Skeletal muscle tissue (tissue), 1 donor: ENCODE data around the gene B4GALNT4. TPM values are rescaled to one million over a fixed set of nuclear protein-coding genes. Genes with fewer than 3 reads are reported as not detected.

Experiments
- total RNA-seq: library from RNA; depleted of rRNA; stranded (reverse); fragments of >200 nt; gene quantifications from one replicate; pipeline ENCODE4 v1.2.3, GENCODE V29; 2014

The B4GALNT4 gene
- total RNA-seq, 1 donor from 2014 or later = 5.2 TPM

Other genes with a start within 250 kb of the B4GALNT4 start
- gene SCGB1C1, start 176.4 kb upstream of the B4GALNT4 start, total RNA-seq = not detected
- 8.9 TPM for gene BET1L, start 162.1 kb upstream of the B4GALNT4 start, total RNA-seq
- gene RIC8A, start 161.8 kb upstream of the B4GALNT4 start, total RNA-seq = 87.7 TPM
- 14.6 TPM for gene SIRT3, start 133.2 kb upstream of the B4GALNT4 start, total RNA-seq
- gene PSMD13, start 132.5 kb upstream of the B4GALNT4 start, total RNA-seq = 104 TPM
- gene NLRP6, start 91.1 kb upstream of the B4GALNT4 start, total RNA-seq = not detected
- 2.6 TPM for gene PGGHG, start 80.4 kb upstream of the B4GALNT4 start, total RNA-seq
- not detected for gene IFITM5, start 70.0 kb upstream of the B4GALNT4 start, total RNA-seq
- 6.3 TPM for gene IFITM2, start 61.7 kb upstream of the B4GALNT4 start, total RNA-seq
- gene IFITM1, start 55.5 kb upstream of the B4GALNT4 start, total RNA-seq = 13.0 TPM
- gene IFITM3, start 48.6 kb upstream of the B4GALNT4 start, total RNA-seq = 15.7 TPM
- gene PKP3, start 24.7 kb downstream of the B4GALNT4 start, total RNA-seq = 1.0 TPM
- 5.7 TPM for gene SIGIRR, start 45.5 kb downstream of the B4GALNT4 start, total RNA-seq
- not detected for gene ANO9, start 72.5 kb downstream of the B4GALNT4 start, total RNA-seq
- 21.4 TPM for gene PTDSS2, start 80.8 kb downstream of the B4GALNT4 start, total RNA-seq
- 84.5 TPM for gene RNH1, start 137.7 kb downstream of the B4GALNT4 start, total RNA-seq
- 63.2 TPM for gene HRAS, start 166.1 kb downstream of the B4GALNT4 start, total RNA-seq
- gene LRRC56, start 168.0 kb downstream of the B4GALNT4 start, total RNA-seq = under 0.01 TPM
- under 0.01 TPM for gene LMNTD2, start 191.2 kb downstream of the B4GALNT4 start, total RNA-seq
- 0.52 TPM for gene RASSF7, start 191.5 kb downstream of the B4GALNT4 start, total RNA-seq
- 21.9 TPM for gene PHRF1, start 207.0 kb downstream of the B4GALNT4 start, total RNA-seq
- 6.8 TPM for gene IRF7, start 246.5 kb downstream of the B4GALNT4 start, total RNA-seq